Measurements from ENCODE around the gene PRODH. TPM values are rescaled to one million over a fixed set of nuclear protein-coding genes. Genes with fewer than 3 reads are reported as not detected.
"Not testable (repeated sequence)": the region's sequence is repeated elsewhere in the genome, so short reads cannot be mapped to it uniquely, and the experiment has no call there.

PRODH gene, protein sequence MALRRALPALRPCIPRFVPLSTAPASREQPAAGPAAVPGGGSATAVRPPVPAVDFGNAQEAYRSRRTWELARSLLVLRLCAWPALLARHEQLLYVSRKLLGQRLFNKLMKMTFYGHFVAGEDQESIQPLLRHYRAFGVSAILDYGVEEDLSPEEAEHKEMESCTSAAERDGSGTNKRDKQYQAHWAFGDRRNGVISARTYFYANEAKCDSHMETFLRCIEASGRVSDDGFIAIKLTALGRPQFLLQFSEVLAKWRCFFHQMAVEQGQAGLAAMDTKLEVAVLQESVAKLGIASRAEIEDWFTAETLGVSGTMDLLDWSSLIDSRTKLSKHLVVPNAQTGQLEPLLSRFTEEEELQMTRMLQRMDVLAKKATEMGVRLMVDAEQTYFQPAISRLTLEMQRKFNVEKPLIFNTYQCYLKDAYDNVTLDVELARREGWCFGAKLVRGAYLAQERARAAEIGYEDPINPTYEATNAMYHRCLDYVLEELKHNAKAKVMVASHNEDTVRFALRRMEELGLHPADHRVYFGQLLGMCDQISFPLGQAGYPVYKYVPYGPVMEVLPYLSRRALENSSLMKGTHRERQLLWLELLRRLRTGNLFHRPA
- 0.23 and 0.40 TPM in 2 replicates for total RNA-seq (2014; rRNA removed; shearing (Covaris generic))
- polyA plus RNA-seq (2014; cell fraction: nucleus; rRNA removed): 0.42 and 2.0 TPM in 2 replicates

DNA sequence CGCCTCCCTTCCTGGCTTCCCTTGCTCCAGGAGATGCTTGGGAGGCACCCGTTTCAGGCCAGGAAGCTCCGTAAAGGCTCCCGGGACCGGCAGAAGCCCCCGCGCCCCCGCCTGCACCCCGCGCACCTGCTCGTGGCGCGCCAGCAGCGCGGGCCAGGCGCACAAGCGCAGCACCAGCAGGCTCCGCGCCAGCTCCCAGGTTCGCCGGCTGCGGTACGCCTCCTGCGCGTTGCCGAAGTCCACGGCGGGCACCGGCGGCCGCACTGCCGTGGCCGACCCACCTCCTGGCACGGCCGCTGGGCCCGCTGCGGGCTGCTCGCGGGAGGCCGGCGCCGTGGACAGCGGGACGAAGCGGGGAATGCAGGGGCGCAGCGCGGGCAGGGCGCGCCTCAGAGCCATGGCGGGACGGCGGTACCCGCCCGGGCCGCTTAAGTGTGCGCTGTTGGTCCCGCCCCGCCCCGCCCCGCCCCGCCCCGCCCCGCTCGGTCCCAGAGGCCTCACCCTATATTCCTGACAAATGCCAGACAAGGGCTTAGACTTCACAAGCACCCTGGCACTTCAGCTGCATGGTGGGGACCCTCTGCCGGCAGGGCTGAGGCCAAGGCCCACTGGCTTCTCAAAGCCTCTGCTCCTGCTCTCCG lies at the start of gene PRODH:
Gene PRODH (minus strand): TSS at position 405 of the 641 bp plus-strand sequence. CDS start 6 bp downstream, at position 399.
- no peak for DNase-seq (ENCODE audit: extremely low read depth, low read depth)

- DNase-seq (ENCODE audit: extremely low read depth, low read depth): no peak
Measured at GRCh38 chr22:18985780-18986179, 49.7 kb upstream of the PRODH start.

DNA sequence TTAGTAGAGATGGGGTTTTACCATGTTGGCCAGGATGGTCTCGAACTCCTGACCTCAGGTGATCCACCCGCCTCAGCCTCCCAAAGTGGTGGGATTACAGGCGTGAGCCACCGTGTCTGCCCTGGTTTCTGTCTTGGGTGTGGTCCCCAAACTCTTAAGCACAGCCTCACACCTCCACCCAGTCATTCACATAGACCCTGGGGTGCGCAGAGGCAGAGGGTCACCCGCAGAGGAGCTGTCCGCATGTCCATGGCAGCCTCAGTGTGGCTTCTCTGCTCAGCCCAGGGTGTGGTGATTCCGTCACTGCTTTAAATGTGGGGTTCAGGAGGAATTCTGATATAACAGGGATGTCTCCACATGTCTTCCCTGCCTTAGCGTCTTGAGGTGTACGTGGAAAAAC lies 48.5 kb upstream of the PRODH start:
- DNase-seq (ENCODE audit: extremely low read depth, low read depth): no peak

GRCh38 chr22:18983120-18983651 lies 47.1 kb upstream of the PRODH start:
- DNase-seq (ENCODE audit: extremely low read depth, low read depth): no peak

DNA sequence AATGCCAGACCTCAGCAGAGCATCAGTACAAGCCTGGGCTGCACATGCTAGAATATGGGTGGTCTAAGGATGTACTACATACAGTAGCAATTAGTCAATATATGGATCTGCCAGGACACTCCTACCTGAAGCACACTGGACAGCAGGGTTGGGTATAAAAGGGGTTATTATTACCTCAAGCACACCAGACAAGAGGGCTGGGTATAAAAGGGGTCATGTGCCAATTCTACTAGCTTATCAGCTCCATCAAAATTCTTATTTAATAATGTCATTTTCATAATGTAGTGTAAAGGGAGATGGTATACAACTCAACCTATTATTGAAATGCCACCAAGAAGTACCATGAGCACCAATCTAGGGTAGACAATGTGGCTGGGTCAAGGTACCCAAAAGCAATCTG lies 44.7 kb upstream of the PRODH start:
- no peak for DNase-seq (ENCODE audit: extremely low read depth, low read depth)

DNA sequence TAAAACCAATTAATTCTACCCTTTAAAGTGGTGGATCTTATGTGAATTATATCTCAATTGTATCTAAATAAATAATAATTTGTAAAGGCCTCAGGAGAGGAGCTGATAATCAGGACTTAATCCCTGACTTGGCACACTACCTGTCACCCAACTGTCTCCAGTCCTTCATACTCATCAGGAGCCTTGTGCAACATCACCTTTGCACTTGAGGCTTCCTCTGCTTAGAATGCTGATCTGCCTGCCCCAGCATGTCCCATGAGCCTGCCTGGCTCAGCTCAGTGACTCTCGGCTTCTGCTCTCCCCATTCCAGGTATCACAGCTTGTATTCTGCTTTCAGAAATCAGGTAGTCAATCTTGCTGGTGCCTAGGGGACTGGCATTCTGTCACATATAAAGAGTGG lies 43.9 kb upstream of the PRODH start:
- DNase-seq (ENCODE audit: extremely low read depth, low read depth): no peak

DNA sequence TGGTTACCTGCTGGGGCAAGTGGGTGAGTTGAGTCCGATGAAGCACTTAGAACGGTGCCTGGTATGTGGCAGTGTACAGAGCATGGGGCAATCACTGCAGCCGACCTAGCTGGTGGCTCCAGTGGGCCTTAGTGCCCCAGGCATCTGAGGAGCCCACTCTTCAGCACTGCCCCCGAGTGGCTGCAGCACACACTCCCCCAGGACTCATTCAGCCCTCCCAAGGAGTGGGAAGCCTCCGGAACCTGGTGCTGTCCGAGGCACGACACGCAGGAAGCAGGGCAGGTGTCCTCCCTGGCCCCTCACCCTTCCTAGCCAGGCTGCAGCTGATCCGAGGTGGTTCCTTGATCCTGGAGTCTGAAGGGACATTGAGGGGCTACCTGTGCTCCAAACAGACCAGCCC lies 42.4 kb upstream of the PRODH start:
- no peak for DNase-seq (ENCODE audit: extremely low read depth, low read depth)

- DNase-seq (ENCODE audit: extremely low read depth, low read depth): no peak
Measured at GRCh38 chr22:18977824-18978425, 41.8 kb upstream of the PRODH start.

DNA sequence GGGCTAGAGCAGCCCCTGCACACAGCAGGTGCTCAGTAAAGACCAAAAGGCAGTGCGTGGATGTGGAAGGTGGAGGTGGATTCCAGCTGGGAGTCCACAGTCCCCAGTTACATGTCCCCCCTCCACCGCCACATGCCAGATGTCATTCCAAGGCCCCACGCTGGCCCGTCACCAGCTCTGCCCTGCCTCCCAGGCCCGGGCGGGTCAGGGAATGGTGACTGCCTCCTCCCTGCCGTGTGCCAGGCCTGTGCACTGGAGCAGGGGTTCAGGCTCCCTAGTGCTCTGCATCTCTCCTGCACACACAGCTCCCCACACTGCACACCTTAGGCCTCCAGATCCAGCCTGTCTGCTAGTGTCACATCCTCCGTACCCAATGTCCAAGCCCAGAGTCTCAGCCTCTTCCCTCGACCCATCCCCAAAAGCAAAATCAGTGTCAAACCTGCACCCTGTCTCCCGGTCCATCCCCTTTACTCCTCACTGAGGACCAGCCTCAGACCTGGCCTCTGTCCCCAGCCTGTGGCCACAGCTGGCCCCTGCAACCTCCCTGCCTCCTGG lies 40.2 kb upstream of the PRODH start:
- no peak for DNase-seq (ENCODE audit: extremely low read depth, low read depth)

DNA sequence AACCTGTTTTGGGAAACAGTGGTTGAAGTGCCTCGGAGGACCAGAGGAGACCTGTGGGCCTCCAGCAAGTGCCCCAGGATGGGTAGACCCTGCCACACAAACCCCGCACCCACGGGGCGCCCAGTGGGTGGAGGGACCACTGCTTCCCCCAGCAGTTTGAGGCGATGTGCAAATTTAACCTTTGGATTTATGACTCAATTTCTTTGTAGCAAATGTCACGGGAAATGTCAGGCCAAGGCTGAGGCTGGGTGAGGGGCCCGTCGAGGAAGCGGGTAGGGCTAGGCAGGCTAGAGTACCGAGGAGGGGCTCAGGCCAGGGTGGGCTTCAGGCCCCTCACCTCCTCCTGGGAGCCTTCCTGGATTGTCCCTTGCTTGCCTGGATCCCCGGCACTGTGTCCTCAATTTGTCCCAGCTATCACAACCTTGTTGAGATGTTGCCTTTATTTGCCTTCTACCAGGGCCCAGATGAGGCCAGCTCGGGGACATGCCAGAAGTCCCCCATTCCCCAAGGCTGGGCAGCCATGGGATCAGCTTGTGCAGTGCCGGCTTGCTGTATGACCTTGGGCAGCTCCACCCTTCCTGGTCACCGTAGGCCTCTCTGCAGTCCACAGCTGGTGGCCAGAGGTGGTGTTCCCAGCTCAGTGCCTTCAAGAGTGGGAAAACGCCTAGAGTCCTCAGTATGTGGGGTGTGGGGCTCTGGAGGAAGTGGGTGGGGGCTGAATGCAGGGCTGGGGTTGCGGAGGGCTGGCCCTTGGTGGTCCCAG lies 39.5 kb upstream of the PRODH start:
- DNase-seq (ENCODE audit: extremely low read depth, low read depth): no peak

DNA sequence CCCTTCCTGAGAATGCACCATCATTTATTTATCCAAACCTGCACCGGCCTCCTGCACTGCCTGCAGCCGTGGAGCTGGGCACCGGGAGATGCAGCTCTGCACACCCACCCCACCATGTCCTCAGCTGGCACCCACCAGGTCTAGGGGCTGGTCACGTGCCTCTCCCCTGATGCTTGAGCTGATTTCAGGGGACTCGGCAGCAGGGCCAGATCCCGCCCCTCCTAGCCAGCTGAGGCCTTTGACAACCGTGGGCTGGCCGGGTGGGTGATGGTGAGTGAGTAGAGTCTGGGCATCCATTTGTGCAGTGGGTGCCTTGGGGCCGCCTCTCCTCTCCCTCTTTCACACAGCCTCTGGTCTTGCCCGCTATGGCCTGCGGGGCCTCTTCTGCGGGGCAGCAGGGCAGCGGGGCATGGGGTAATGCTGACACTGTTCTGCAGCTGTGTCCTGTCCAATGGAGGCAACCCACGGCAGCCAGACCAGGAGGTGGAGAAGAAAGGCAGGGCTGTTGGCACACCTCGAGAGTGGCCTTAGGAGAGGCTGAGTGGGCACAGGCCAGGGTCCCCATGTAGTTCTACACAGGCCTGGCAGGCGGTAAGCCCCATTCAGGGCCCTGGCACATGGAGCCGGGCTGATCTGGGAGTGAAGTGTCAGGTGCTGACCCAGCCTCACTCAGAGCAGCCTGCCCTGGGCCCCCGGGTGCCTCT lies 38.5 kb upstream of the PRODH start:
- DNase-seq (ENCODE audit: extremely low read depth, low read depth): no peak

DNA sequence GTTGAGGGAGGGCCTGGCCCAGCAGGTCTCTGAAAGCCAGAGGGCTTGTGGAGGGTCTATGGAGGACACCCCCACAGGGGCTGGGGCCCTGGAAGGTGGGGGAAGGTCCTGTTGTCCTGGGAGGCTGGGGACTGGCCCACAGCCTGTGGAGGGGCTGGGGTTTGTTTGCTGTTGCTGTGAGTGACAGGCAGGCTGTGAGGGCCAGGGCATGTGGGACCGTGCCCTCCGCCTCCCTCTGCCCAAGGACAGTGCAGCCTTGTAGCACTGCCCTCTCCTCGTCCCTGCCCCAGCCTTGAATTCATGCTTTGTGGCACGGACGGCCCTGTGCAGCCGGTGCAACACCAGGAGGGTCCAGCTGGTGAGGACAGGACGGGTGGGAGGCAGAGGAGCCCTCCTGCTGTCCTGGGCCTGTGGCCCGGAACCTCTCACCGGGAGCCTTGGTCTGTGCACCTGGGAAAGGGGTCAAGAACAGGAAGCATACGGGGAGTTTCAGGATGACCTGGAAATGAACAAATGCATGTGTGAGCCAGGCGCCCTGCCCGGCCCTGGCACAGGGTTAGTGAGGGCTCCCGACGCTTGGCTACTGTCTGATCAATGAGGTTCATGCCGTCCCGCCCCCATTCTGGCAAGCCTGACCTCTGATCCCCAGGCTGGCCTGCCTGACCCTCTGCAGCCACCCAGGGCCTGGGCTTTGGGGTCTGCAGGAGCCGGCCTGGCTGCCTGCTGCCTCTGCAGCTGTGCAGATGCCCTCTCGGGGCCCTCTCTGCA lies 37.4 kb upstream of the PRODH start:
- DNase-seq (ENCODE audit: extremely low read depth, low read depth): no peak

- DNase-seq (ENCODE audit: extremely low read depth, low read depth): not testable (repeated sequence)
Measured at GRCh38 chr22:18972591-18972990, 36.5 kb upstream of the PRODH start.

GRCh38 chr22:18972029-18972428 lies 35.9 kb upstream of the PRODH start:
- not testable (repeated sequence) for DNase-seq (ENCODE audit: extremely low read depth, low read depth)

GRCh38 chr22:18971321-18971751 lies 35.2 kb upstream of the PRODH start:
- no peak for DNase-seq (ENCODE audit: extremely low read depth, low read depth)

DNA sequence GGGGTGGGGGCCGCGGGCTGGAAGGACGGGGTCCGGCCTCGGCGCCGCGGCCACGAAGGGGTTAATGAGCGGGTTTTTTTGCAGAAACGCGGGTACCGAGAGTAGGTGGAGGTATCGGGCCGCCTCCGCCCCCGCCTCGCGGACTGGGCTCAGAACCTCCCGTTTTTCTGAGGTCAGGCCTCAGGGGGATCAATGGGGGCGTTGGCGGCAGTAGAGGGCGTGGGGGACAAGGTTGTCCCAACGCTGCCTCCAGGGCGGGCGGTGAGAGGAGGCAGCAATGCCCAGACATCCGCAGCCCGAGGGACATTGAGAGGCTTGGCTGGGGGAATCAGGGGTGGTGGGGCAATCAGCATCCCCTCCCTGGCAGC lies 34.8 kb upstream of the PRODH start:
- no peak for DNase-seq (ENCODE audit: extremely low read depth, low read depth)

DNA sequence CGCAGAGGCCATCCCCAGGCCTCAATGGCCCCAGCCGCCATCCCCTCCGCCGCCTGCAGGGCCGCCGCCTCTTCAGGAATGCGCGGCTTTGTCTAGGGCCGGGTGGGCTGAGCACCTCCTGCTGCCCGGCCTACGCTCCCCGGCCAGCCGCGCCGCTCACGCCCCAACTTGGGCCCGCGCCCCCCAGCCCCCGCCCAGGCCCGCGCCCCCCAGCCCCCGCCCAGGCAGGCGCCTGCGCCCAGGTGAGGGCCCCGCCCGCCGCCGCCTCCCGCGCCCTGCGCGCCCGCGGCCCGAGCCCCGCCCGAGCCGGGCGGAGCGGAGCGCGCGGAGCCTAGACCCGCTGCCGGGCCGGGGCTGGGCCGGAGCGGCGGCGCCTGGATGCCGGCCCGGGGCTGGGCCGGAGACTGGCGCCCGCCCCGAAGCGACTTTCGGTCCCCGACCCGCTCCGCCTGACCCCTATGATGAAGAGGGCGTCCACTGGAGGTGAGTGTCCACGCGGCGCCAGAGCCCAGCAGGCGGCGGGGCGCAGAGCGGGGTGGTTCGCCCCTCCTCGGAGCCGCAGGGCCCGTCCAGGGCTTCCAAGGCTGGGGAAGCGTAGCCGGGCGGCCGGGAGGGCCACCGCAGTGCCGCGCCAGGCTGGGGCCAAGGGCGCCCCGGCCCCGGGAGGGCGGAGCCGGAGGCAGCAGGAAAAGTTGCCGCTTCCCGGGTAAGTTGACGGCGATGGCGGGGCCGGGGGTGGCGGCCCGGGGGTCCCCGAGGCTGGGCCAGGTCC lies 34.3 kb upstream of the PRODH start:
- no peak for DNase-seq (ENCODE audit: extremely low read depth, low read depth)

Measured in NCI-H460 (cell line).